HG02763 (cell line): ENCODE data around the gene KCNH4.

ENCODE experiments used
- ATAC-seq: cut with Tn5 transposase; IDR thresholded peaks from one replicate; pipeline ENCODE4 v1.9.1; 2021; ENCODE audit warnings: mild to moderate bottlenecking, moderate library complexity; ENCODE audit not compliant: unreplicated experiment

KCNH4 gene

GRCh38 chr17:42120161-42120769, 60.7 kb downstream of the KCNH4 start:
- ATAC-seq: no peak

GRCh38 chr17:42119301-42119700, 61.6 kb downstream of the KCNH4 start:
- ATAC-seq: no peak

- ATAC-seq: no peak
Measured at GRCh38 chr17:42118545-42118944, 62.4 kb downstream of the KCNH4 start.

DNA sequence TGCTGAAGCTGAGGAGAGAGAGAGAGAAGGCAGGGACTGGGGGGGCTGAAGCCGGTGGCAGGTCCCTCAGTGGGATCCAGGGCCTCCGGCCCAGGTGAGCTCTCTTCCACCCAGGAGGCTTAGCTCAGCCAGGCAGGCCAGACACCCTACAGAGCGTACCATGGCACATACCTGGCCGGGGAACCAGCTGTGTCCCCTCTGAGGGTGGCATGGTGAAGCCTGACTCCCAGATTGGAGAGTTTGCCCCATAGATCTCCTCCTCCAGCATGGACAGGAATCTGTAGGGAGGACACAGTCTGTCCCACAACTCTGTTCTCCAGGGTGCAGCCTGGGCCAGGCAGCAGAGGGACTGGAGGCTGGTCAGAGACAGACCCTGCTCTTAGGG, 62.8 kb downstream of the KCNH4 start:
- no peak for ATAC-seq

- ATAC-seq: no peak
Measured at GRCh38 chr17:42117397-42118125, 63.4 kb downstream of the KCNH4 start.

DNA sequence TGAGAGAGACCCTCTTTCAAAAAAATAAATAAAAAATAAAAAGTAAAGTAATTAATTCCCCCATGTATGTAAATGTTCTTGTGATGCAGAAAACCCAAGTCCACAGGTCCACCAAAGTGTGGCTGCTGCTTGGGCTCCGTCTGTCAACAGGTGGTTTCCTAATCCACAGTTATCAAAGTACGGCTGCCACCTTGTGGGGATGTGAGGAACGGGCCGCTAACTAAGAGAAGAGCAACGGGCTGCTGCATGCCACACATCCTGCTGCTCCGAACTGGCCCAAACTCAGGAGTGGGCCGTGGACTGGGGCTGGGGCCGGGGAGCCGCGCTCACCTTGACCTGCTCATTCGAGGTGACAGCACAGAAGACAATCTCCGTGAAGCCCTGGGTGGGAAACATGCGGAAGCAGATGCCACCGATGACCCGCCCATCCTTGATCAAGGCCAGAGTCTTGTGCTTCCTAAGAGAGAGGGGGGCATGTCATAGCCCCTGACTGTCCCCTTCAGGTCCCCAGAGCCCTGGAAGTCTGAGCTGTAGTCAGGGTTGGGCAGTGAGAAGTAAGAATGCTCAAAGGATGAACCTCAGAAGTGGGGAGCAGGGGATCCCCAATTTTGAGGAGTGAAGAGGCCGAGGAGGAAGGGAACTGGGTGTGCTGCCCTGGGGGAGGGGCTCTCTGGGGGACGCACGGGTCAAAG, 64.1 kb downstream of the KCNH4 start:
- ATAC-seq: no peak

- ATAC-seq: no peak
Measured at GRCh38 chr17:42114118-42114517, 66.8 kb downstream of the KCNH4 start.

- ATAC-seq: no peak
Measured at GRCh38 chr17:42113293-42114069, 67.5 kb downstream of the KCNH4 start.

GRCh38 chr17:42112552-42113176, 68.3 kb downstream of the KCNH4 start, which contains the start of gene DHX58:
TSS of gene DHX58 (minus strand) at chr17:42112714. CDS start at chr17:42111892, 822 bp downstream.
- peak; percentile 53 for ATAC-seq

DNA sequence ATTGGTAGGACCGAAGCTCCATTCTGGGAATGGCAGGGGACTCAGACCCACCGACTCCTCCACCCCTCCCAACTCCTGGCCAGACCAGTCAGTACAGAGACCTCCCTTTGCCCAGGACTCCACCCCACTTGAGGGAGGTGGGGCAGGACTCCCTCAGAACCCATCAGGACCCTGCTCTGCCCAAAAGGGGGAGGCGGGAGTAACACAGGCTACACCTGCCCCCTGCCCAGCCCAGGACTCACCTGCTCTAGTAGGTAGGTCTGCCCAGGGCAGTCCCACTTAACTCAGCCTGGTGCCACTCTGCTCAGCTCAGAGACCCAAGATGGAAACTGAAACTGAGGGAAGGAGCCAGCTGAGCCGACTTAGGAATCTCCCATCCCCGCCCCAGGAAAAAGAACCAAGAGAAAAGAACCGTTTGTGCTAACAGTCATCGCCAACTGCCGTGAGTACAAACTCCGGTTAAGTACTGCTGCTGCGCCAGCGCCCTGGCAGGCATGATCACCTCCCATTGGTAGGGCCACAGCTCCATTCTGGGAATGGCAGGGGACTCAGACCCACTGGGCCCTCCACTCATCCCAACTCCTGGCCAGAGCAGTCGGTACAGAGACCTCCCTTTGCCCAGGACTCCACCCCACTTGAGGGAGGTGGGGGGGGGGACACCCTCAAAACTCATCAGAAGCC, 68.9 kb downstream of the KCNH4 start:
- ATAC-seq: peak; percentile 4

- ATAC-seq: no peak
Measured at GRCh38 chr17:42111265-42111636, 69.7 kb downstream of the KCNH4 start.

DNA sequence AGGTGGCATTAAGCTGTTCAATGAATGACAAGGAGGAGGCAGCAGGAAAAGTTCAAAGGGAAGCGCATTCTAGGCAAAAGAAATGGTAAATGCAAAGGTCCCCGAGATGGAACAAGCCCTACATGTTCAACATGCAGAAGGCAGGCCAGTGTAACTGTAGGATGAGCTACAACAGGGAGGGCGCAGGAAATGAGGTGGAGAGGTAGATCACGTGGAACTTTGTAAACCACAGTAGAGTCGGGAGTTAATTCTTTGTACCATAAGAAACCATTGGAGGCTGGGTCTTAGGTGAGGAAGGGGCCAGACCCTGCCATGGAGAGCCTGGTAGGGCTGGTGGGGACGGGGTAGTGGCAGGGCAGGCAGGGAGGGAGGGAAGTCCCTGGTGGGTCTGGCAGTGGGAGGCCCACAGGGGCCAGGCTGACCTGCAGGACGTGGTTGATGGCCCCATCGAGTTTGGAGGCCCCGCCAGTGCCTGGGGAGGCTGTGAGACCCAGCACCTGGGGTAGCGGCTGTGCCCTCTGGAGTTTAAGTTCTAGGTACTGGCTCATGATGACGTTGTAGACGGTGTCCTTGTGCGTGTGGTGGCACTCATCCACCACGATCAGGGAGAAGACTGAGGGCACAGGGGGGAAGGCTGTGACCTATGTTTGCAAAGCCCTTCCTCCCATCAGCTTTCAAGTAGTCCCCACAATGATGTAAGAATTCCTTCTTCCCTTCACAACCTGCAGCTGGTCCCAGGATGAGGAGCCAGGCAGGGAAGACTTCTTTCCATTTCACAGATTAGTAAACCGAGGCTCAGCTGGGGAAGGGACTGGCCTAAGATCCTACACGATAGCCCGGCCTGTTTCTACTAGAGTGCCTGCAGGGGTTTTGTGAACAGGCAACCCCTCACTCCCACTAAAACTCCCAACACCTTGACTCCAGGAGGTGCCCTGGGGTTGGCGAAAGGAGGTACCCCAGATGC, 70.4 kb downstream of the KCNH4 start:
- no peak for ATAC-seq

DNA sequence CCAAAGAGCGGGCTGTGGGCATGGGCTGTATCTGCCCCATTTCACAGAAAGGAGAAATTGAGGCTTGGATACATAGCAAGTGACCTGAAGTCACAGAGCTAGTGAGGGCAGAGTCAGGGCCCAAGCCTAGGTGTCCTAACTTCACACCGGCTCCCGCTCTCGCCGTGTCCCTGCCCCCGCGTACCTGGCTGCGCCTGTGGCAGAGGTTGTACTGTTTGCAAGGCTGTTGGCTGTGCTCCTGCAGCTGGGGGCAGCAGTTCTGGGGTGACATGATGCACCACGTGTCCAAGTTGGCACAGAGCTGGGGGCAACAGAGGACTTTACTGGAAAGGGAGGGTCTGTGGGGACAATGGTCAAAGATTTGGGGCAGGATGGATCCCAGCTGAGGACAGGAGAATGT, 71.9 kb downstream of the KCNH4 start:
- ATAC-seq: no peak

DNA sequence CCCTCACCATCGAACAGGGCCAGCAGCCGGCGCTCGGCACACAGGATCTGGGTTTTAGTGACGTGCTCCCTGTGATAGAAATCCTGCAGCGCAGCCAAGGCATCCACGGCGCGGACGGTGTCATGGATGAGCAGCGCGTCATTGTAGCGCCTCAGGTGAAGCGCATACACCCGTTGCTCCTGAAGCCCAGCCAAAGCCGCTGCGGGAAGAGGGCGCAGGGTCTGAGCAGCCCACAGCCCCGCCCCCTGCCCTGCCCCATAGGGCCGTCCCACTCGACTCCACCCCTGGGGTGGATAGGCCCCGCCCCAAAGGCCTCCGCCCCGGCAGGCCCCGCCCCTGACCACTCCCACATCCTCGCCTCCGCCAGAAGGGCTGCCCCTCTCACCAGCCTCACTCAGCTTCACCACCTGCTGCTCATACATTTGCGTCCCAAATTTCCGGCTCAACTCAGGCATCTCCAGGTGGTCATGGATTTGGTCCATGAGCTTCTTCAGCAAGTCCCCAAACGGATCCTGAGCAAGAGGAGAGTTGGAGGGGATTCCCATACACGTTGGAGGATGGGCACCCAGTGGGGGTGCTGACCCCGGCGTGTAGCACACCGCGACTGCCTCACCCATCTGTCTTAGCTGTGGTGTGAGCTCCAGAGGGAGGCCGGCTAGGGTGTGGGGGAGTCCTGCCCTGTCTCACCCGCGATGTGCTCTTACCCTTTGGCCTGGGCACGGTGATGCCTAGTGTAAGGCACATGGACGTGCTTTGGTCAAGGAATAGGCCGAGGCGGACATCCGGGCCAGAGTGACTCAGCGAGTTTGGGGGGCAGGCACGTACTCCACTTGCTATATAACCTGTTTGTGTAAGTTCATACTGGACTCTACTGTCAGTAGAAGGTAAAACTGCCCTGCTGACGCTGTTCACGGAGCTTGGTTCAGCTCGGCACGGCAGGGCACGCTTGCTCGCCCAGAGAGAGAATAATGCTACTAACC, 73.1 kb downstream of the KCNH4 start:
- peak; percentile 59 for ATAC-seq

DNA sequence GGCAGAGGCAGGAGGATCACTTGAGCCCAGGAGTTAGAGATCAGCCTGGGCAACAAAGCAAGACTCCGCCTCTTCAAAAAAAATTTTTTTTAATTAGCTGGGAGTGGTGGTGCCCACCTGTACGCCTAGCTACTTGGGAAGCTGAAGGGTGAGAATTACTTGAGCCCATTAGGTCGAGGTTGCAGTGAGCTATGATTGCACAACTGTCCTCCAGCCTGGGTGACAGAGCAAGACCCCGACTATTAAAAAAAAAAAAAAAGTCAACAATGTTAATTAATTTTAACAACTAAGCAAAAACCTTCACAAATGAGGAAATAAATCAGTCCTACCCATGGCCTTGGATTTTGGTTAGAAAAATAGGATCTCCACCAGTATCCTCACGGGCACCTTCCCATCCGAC, 73.8 kb downstream of the KCNH4 start:
- ATAC-seq: no peak
